Stimulated activated CD4-positive, alpha-beta T cell treated with anti-CD3 and anti-CD28 coated beads, Interleukin-4, amount 100 ng/mL, for 1 hour (primary cell): ENCODE results near the gene IGSF3.

Source experiments
- DNase-seq: peaks from one replicate; pipeline ENCODE4 v3.0.0-alpha.2; 2020

The IGSF3 gene

GRCh38 chr1:116553386-116554115, 114.0 kb downstream of the IGSF3 start:
- DNase-seq: no peak

DNA sequence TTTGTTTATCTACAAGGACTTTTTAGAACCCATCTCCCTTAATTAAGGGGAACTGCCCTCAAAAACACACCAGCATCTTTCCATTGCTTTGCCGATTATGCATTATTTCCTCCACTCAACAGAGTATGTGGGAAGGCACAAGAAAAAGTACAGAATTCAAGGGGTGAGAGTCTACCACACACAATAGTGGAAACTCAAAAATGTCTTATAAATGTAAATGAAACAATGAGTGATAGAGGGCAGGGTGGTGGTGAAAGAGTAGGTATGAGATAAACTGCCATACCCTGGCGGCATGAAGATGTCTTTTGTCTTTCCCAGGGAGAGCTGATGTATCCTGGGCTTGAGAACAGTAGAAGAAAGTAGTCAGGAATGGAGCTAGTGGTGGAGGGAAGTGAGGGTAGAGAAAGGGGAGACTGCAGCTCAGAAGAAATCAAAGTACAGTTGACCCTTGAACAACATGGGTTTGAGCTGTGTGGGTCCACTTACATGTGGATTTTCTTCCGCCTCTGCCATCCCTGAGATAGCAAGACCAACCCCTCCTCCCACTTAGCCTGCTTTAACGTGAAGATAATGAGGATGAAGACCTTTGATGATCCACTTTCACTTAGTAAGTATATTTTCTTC, 121.1 kb downstream of the IGSF3 start:
- no peak for DNase-seq

DNA sequence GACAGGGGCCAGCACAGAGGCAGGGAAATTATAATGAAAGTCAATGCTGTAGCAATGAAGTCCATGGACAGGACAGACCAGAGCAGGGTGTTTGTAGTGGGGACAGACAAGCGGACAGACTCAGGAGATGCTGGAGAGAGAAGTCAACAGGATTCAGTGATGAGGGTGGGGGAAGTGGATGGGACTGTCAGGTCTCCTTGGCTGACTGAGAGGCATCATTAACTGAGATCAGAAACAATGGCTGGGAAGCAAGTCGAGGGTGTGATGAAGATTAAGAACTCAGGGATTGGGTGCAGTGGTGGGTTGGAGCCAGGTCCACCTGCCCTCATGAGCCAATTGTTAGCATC, 122.2 kb downstream of the IGSF3 start:
- no peak for DNase-seq

- DNase-seq: no peak
Observed at GRCh38 chr1:116544588-116545358, 122.8 kb downstream of the IGSF3 start.

DNA sequence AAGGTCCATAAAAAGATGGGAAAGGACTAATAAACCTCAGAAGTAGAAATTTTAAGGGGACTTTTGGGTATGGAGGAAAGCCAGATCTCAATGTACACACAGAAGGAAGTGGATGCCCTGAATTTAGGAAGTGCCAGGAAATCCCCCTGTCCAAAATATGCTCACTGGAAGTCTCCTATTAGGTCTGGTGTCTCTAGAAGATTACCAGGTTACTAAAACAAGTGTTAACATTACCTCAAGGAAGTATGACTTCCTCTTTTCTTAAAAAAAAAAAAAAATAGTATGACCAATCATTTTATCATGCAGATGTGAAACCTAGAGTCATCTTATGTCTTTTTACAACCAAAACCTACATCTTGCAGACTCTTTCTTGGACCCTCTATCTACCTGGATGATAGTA, 127.4 kb downstream of the IGSF3 start:
- no peak for DNase-seq

DNA sequence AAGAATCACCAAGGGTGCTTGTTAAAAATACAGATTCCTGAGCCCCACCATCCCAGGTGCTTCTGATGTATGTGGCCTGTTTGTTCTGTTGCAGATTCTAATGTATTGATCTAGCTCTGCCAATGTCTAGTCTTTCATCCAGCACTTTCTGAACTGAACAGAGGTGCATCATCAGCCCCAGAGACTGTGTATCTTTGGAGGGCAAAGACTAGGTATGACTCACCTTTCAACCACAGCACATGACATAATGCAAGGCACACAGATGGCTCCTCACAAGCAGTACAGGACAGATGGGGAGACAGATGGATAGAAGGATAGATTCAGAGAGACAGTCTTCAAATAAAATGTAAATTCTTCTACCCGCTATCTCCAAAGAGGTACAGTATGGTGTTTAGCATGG, 129.0 kb downstream of the IGSF3 start:
- DNase-seq: no peak

DNA sequence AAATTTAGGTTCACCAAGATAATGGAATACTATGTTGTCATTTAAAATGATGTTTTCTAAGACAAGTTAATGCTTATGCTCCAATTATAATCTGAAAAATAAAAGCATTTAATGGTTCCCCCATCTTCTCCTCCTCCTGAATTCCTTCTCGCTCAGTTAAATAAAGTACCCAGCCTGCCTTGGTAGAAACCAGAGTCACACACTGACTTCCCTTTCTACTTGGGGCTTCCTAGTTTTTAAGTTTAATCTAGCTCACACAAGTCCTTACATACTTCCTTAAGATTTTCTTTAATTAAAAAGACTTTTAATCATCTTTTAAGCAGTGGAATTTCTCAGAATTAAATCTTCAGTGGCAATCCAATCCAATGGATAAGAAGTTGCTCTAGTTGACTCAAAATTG, 129.6 kb downstream of the IGSF3 start:
- DNase-seq: no peak

DNA sequence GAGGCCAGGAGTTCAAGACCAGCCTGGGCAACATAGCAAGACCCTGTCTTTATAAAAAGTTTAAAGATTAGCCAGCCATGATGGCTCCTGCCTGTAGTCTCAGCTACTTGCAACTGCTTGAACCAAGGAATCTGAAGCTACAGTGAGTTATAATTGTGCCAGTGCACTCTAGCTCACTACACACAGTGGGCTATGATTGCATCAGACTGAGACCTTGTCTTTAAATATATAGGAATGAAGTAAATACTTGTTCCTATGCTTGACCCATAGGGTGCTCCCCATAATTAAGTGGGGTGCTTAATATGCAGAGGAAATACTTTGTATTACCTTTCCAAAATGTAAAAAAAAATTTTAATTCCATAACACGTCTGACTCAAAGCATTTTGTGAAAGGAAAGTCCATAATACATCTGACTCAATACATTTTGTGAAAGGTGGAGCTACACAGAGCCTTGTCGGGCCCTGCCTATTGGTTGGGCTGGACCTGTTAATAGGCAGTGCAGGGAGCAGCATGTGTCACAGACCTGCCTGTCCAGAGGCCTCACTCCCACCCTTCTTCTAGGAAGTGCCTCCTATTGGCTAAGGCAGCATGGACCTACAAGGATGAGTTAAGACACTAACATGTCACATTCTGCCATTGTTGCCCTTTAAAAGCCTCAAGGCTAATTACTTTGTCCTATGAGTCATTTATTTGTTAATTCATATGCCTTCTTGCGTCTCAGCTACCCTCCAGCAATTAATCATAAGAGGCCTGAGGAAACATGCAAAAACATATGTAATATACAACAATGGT, 130.3 kb downstream of the IGSF3 start:
- no peak for DNase-seq

DNA sequence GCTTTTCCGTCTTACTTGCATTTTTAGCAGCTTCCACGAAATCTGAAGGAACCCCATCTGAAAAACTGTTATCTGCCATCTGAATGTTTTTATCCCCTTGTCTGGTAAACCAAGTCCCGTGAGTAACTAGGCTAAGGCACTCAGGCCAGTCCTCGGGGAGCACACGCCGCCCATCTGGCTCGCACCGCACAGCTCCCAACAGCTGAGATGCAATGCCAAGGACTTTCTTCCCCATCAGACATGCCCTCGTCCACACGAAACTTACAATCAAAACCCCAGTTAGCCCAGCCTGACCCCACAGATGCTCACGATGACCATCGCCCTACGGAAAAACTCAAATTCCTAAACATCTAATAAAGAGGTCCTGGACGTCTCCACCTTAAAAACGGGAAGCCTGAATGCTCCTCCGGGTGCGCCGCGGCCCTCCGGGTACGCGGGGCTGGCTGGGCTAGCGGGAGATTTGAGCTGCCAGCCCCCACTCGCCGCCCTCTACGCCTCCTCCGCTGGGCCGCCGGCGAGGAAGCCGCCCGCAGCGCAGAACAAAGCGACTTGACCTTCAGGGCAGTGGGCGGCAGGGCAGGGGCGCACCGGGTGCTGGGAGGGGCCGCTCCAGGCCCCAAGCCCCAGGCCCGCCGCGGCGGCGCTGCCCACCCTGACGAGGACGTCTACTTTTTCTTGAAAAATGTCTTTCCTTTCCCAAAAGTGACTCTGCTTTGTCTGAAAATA, 133.4 kb downstream of the IGSF3 start:
- DNase-seq: no peak

DNA sequence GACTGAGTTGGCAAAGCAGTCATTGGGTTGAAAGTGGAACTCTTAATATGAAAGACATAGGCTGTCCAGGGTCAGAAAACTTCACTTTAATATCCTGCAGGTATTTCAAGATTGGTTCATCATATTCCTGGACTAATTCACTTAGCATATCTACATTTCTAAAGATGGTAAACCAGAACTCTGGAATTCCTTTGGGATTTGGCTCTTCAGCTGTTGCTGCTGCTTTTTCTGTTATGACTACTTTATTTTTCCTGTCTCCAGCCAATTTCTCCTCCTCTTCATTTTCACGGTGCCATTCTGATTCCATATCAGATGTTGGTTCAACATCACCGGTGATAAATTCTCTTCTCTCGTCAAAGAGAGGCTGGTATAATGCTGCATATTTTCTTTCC, 134.1 kb downstream of the IGSF3 start:
- no peak for DNase-seq

DNA sequence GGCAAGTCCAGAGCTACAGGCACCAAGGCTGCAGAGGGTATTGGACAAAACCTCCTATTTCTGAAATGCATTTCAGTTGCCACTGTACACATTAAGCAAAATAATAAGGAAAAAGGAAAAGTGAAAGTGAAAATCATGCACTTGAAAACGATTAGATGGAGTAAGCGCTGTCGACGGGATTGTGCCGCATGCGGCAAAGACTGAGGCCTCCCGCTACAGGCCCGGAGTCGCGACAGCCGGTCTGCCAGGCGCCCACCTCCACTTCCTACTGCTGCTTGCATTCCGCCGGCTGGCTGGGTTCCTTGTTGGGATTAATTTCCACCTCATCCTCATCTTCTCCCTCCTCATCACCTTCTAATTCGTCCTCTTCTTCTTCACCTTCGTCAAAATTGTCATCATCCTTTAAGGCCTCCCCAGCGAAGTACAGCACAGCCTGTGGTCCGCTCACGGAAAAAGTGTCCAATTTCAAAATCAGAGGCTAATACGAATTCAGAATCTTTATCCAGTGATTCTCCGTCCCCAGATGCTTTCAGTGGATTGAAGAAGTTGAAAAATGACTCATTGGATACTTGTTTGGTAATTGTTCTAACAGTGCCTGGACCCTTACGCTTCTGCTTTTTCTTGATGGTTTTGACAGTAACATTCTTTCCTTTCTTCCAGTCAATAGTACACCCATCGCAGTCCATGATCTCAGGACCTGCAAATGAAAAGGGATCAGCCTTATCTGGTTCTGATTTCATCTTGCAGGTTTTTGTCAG, 134.7 kb downstream of the IGSF3 start:
- DNase-seq: no peak

DNA sequence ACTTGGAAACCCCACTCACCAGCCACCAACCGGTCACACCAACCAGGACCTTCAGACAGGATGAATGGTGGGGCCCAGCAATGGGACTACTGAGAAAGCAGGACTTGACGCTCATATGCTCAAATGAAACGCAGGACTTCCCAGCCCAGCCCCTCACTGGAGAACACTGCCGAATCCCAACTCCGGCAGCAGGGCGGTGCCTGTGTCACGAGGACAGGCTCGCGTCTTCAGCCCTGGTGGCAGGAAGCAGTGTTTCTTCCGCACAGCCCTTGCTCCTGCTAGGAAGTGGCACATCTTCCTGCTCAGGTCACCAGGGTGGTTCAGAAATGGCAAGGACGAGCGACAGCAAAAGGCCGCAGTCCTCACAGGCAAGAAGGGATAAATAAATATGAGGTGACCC, 135.6 kb downstream of the IGSF3 start:
- DNase-seq: no peak

DNA sequence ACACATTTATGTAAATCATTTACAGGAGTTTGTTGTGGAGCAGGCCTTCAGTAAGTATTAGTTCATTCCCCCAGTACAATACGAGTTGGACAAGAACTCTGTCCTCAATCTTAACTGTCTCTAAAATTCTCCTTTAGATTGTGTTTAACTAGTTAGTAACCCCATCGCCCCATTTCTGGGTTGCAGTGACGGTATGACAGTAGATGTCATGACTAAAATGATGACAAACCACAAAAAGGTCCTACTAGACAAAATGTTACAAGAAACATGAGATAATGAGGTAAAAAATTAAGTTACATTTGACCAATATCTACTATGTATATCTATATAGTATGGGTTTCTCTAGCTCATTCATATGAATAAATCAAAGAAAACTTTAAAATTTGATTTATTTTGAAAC, 137.9 kb downstream of the IGSF3 start:
- DNase-seq: no peak

GRCh38 chr1:116529199-116529631, 138.3 kb downstream of the IGSF3 start:
- DNase-seq: no peak

DNA sequence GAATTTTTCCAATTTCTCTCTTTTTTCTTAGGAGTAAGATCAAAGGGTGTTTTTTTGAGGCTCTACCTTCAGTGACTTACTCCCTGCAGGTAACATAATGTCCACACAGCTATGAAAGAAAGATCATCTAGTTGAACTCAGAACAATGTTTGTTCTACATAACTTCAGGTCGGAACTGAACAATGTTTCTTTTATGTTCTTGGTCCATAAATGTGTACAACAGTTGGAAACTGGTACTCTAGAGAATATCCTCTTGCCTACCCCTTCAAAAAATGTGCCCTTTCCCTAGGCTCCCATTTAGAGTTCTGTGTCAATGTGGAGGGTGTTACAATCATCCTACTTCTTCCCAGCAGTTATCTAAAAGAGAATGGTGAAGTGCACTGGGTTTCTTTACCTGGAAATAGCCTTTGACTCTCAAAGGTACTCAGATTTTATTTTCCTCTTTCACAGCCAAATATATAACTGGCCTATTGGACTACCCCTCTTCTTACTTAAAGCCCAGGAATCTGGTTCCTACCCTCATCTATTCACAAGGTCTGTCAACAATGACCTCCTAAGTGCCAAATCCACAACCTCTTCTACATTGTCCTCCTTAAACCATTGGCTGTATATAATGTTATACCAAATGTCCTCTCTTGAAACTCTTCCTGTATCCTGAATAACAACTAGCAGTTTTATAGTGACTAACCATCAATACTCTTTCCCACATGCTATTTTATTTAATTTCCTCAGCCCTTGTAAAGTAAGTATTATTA, 139.0 kb downstream of the IGSF3 start:
- no peak for DNase-seq

- no peak for DNase-seq
Observed at GRCh38 chr1:116525440-116525839, 142.1 kb downstream of the IGSF3 start.
